Ammon's horn (tissue), 1 donor: Measurements from ENCODE around the gene RYR1.
A peak's percentile ranks its signal among the peaks of the same experiment; 100 is the strongest.
"Not testable (repeated sequence)": the region's sequence is repeated elsewhere in the genome, so short reads cannot be mapped to it uniquely, and the experiment has no call there.

ENCODE experiments used
- DNase-seq: peaks from one replicate; pipeline ENCODE4 v3.0.0-alpha.2; 2016; ENCODE audit warnings: low spot score

The RYR1 gene

GRCh38 chr19:38427035-38427677 lies 6.3 kb upstream of the RYR1 start:
- not testable (repeated sequence) for DNase-seq

DNA sequence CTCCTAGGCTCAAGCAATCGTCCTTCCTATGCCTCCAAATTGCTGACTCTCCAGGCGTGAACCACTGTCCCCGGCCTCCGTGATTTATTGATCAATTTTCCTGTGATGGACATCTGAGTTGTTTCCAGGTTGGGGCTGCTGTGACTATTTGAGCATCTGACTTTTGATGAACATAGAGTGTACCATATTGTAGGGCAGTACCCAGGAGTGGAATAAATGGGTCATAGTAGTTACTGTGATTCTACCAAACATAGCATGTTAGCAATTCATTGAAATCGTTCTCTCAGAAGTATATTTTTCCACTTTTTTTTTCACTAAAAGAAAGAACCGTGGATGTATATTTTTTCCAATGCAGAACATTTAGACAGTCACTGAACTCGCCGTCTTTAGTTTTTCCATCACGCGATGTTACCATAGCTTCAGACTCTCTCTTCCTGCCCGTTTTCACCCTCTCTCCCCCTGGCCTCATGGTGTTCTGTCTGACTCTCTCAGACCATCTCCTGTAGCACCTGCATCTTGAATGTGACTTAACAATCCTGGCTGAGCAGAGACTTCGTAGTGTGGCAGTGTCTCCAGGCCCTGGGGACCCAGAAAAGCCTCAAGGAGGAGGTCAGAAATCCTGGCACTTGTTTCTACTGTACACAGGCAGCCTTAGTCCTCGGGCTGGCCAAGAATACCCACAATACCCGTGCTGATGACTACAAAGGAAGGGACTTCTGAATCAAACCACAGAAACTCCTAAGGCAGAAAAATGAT lies 4.3 kb upstream of the RYR1 start:
- no peak for DNase-seq

- no peak for DNase-seq
Measured at GRCh38 chr19:38429811-38430156, 3.7 kb upstream of the RYR1 start.

DNA sequence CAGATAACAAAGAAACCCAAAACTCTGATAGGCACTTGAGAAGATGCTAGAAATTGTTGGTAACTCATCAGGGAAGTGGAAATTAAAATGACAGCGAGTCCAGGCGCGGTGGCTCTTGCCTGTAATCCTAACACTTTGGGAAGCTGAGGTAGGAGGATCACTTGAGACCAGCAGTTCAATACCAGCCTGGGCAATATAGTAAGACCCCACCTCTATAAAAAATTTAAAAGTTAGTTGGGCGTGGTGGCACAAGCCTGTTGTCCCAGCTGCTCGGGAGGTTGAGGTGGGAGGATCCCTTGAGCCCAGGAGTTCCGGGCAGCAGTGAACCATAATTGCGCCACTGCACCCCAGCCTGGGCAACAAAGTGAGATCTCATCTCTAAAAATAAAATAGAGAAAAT lies 2.6 kb upstream of the RYR1 start:
- DNase-seq: no peak

GRCh38 chr19:38434549-38435051 lies 1.1 kb downstream of the RYR1 start:
- peak; percentile 40 for DNase-seq

DNA sequence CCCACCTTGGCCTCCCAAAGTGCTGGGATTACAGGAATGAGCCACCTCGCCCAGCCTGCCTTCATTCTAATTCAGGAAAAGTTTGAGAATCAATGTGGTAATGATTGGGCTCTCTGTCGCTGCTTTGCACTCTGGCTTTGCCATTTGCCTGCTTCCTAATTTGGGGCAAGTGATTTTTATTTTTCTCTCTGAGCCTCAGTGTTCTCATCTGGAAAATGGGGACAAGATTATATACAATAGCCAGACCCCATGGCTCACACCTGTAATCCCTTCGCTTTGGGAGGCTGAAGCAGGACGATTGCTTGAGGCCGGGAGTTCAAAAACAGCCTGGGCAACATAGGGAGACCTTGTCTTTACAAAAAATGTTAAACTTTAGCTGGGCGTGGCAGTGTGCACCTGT lies 3.8 kb downstream of the RYR1 start:
- no peak for DNase-seq

DNA sequence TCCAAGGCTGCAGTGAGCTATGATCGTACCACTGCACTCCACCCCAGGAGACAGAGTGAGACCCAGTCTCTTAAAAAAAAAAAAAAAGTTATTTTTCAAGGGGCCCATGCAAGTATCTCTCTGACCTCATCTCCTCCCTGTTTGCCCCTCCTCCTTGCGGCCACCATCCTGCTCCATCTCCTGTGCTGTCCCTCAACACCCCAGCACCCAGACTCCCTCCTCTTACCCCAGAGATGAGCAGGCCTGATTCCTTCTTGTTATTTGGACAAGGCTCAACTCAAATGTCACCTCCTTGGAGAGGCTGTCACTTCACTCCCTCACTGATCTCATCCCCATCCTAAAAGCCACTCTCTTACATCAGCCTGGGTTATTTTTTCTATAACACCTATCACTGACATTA lies 4.4 kb downstream of the RYR1 start:
- DNase-seq: no peak

DNA sequence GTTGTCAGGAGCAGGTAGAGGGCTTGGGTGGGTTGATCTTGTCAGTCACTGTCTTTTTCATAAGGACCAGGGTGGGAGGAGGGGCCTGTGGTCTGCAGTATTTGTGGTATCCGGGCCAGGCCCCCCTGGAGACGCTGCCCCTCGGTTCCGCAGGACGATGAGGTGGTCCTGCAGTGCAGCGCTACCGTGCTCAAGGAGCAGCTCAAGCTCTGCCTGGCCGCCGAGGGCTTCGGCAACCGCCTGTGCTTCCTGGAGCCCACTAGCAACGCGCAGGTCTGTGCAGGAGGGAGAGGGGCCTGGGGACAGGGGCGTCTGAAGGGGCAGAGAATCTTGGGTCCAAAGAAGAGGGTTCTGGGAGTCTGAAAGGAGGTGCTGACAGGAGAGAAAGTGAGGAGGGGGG lies 7.1 kb downstream of the RYR1 start:
- no peak for DNase-seq

- DNase-seq: no peak
Measured at GRCh38 chr19:38441657-38442348, 8.3 kb downstream of the RYR1 start.

DNA sequence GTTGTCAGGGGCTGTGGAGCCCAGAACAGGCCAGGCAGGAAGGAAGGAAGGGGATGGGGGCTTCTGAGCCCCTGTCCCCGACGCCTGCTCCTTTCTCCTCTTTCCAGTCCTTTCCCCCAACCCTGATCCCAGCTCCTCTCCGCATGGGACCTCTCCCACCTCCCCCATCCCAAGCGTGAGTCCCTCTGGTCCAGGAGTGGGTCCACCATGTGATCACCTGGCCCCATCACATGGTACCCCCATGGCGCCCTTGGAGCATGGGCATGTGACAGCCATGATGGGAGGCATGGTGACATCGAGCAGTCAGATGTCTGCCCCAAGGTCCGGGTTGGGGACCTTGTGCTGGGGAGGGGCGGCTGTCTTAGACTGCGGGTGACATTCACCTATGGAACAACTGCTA lies 9.2 kb downstream of the RYR1 start:
- DNase-seq: no peak

DNA sequence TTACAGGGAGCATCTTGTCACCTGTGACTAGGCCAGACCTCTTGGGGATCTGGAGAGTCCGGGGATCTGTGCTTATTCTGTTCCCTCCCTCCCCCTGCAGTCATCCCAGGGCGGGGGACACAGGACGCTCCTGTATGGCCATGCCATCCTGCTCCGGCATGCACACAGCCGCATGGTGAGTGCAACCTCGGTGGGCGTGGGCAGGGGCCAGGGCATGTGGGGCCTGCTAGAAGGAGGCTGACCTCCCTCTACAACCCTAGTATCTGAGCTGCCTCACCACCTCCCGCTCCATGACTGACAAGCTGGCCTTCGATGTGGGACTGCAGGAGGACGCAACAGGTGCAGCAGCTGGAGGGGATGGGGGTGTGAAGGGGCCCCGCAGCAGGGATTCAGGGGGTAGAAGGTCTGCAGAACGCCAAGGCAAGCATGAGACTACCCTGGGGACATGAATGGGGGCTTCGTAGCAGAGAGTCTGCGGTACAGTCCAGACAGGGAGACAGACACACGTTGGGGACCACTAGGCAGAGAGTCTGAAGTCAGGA lies 10.0 kb downstream of the RYR1 start:
- DNase-seq: no peak

- DNase-seq: no peak
Measured at GRCh38 chr19:38444026-38444425, 10.5 kb downstream of the RYR1 start.

DNA sequence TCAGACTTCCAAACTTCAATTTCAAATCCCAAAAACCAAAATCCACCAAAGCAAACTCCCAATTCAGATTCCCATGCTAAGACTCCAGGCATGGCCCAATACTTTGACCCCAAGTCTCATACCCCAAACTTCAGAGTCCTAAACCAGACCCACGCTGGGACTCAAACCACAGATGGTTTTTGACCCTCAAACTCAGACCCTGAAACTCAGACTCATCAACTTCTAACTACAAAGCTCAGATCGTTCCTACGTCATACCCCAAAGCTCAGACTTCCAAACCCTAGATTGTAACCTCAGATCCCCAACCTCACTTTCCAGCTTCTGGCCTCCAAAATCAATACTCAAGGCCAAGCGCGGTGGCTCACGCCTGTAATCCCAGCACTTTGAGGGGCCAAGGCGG lies 11.9 kb downstream of the RYR1 start:
- DNase-seq: no peak

GRCh38 chr19:38448225-38448624 lies 14.7 kb downstream of the RYR1 start:
- no peak for DNase-seq

DNA sequence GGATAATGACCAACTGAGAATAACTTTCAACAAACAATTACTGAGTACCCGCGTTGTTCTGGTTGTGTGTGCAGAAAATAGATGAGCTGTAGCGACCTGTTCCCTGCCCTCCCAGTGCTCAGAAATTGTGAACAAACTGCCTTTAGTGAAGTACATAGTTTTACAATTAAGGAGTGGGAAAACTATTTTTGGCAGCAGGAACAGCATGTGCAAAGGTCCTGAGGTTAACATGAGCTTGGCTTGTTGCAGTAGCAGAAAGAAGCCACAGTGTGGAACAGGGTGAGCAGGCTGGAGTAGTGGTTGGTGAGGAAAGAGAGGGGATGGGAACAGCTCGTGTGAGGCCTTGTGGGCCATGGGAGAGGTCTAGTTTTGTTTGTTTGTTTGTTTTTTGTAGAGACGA lies 16.0 kb downstream of the RYR1 start:
- DNase-seq: no peak

DNA sequence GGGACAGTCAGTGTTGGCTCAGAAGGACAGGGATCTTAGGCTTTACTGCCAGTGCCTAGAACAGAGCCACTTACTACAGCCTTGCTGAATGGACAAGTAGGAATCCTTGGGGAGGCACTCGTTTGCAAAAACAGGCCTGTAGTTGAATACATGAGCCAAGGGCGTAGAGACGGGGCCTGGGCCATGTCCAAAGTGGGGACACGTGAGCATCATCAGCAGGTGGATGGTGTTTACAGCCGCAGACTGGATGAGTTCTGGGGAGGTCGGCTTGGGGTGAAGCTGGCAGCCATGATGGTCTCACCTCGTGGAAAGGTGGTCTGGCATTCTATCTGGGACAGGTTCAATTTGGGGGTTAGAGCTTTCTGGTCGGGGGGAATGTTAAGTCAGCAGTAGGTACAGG lies 17.5 kb downstream of the RYR1 start:
- DNase-seq: no peak

- DNase-seq: no peak
Measured at GRCh38 chr19:38451629-38452028, 18.1 kb downstream of the RYR1 start.

DNA sequence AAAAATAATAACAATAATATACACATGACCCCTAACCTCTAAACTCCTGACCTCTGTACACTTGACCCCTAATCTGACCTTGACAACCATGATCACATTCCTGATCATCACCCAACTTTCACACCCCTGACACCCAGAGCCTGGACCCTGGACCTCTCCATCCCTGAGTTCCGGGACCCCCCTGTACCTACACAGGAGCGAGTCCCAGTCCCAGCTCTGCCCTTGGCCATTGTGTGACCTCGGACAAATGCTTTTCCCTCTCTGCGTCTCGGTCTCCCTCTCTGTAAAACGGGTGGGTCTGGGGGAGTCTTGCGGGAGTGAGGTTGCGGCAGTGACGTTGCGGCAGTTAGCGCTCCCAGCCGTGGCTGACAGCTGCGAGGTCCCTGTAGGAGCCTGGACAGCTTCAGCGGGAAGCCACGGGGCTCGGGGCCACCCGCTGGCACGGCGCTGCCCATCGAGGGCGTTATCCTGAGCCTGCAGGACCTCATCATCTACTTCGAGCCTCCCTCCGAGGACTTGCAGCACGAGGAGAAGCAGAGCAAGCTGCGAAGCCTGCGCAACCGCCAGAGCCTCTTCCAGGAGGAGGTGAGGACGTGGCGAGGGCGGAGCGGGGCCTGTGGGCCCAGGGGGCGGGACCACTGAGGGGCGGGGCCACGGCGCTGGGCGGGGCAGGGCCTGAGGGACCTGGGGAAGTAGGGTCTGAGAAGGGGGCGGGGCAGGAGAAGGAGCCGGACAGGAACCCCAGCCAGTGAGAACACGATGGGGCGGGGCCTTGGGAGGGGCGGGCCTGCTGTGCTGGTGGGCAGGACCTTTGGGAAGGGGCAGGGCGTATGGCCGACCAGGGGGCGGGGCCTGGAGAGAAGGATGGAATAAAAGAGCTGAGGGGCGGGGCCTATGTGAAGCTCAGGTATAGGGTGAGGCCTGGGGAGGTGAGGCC lies 19.2 kb downstream of the RYR1 start:
- DNase-seq: no peak

GRCh38 chr19:38453596-38453995 lies 20.1 kb downstream of the RYR1 start:
- no peak for DNase-seq

DNA sequence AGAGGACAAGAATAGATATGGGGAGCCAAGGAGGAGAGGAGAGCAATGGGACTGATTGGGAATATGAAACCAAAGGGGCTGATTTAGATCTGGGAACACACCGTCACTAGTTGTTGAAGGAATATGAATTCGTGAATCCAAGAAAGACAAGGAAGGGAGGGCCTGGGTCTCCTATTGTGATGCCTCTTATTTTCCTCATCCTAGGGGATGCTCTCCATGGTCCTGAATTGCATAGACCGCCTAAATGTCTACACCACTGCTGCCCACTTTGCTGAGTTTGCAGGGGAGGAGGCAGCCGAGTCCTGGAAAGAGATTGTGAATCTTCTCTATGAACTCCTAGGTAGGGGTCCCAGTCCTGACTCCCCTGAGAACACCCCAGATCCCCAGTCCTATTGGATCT lies 21.5 kb downstream of the RYR1 start:
- DNase-seq: no peak

GRCh38 chr19:38457202-38457601 lies 23.7 kb downstream of the RYR1 start:
- DNase-seq: no peak
